C4-2B (cell line): ENCODE data around the gene SOX6.

Source experiments
- CTCF ChIP-seq: fragments of 450-650 bp; conservative IDR thresholded peaks from 2 replicates; pipeline ENCODE4 v1.5.1; 2017; ENCODE audit warnings: mild to moderate bottlenecking
- ZFX ChIP-seq: fragments of 450-650 bp; IDR thresholded peaks from 2 replicates; pipeline ENCODE4 v1.6.1; 2017

- TF ChIP-seq CTCF (no peak), ZFX (no peak)
Observed at GRCh38 chr11:16385099-16385498, 28.8 kb upstream of the SOX6 start.
